Bronchial epithelial cell (primary cell): ENCODE results near the gene KIAA0753. TPM values are rescaled to one million over a fixed set of nuclear protein-coding genes. Genes with fewer than 3 reads are reported as not detected.
A peak's percentile ranks its signal among the peaks of the same experiment; 100 is the strongest.

Source experiments
- DNase-seq: peaks from one replicate; pipeline ENCODE4 v3.0.0-alpha.2; 2010; ENCODE audit warnings: low read depth
- FAIRE-seq: peaks from 2 replicates; lab custom pipeline; 2011; peaks lifted over from hg19 to GRCh38; lab: Jason Lieb, UNC
- H3K27me3 ChIP-seq: 2 replicates; pipeline ENCODE4 v1.5.1; 2011; ENCODE audit warnings: low read length; ENCODE audit not compliant: control insufficient read depth, insufficient read depth
- H3K36me3 ChIP-seq: 2 replicates; pipeline ENCODE4 v1.5.1; 2011; ENCODE audit warnings: low read length; ENCODE audit not compliant: control insufficient read depth, insufficient read depth
- H3K4me3 ChIP-seq: 2 replicates; pipeline ENCODE4 v1.5.1; 2011; ENCODE audit warnings: mild to moderate bottlenecking, low read depth, low read length, control low read depth
- total RNA-seq: library from RNA; depleted of rRNA; stranded (reverse); fragments of >200 nt; gene quantifications from 2 replicates; pipeline ENCODE4 v1.2.1, GENCODE V29; 2014
- TF ChIP-seq, protein P1 (sequence below): IDR thresholded peaks from 2 replicates; pipeline ENCODE4 v1.5.1; 2011; ENCODE audit warnings: mild to moderate bottlenecking, moderate library complexity, low read length, control low read depth, inconsistent platforms; ENCODE audit not compliant: insufficient read depth, severe bottlenecking

KIAA0753 gene
- total RNA-seq, 1 donor from 2014 or later: 6.6 TPM

DNA sequence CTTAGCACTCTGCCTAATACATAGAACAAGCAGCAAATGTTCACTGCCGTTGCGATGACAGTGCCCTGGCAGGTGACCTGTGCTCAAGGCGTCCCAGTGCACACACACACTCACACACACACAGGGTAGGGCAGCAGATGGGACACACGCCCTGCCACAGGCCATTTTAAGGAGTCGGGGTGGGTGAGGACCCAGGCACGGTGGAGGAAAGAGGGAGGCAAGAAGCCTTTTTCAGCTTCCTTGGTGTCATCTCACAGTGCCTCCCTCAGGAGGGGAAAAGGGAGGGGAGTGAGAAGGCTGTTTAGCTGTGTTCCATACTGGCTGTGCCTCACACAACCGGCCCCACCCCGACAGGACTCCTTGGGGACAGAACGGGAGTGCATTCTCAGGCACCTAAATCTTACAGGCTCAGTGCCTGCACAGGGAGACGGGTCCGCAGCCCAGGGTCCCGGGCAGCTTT, 85.6 kb downstream of the KIAA0753 start:
- Histone ChIP-seq H3K36me3 (peaks cover 3% of the 10 kb centered on the region), H3K4me3 (peak overlapping the region; percentile 74), H3K27me3 (no peaks in the 10 kb centered on the region)
- FAIRE-seq (peak; percentile 84), DNase-seq (no peak)
- TF ChIP-seq, protein P1, sequence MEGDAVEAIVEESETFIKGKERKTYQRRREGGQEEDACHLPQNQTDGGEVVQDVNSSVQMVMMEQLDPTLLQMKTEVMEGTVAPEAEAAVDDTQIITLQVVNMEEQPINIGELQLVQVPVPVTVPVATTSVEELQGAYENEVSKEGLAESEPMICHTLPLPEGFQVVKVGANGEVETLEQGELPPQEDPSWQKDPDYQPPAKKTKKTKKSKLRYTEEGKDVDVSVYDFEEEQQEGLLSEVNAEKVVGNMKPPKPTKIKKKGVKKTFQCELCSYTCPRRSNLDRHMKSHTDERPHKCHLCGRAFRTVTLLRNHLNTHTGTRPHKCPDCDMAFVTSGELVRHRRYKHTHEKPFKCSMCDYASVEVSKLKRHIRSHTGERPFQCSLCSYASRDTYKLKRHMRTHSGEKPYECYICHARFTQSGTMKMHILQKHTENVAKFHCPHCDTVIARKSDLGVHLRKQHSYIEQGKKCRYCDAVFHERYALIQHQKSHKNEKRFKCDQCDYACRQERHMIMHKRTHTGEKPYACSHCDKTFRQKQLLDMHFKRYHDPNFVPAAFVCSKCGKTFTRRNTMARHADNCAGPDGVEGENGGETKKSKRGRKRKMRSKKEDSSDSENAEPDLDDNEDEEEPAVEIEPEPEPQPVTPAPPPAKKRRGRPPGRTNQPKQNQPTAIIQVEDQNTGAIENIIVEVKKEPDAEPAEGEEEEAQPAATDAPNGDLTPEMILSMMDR: no peak

DNA sequence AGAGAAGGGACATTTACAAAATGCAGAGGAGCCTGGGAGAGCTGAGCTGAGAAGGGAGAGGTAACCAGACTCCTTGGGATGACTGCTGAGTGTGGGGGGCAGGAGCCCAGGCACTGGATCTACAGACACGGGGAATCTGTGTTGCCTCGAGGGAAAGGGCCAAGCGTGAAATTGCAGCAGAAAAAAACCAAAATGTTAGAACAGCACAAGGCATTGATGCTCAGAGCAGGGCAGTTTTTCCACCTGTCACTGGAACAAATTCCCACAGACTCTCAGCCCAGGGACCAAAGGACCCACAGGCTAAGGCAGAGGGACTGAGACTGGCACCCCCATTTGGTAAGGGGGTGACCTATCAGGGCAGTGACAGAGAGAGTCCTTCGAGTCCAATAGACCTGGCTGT, 86.2 kb downstream of the KIAA0753 start:
- Histone ChIP-seq H3K27me3 (no peaks in the 10 kb centered on the region), H3K4me3 (peak overlapping the region; percentile 74), H3K36me3 (peaks cover 5% of the 10 kb centered on the region)
- DNase-seq (no peak), FAIRE-seq (no peak)
- TF ChIP-seq, protein P1: no peak

DNA sequence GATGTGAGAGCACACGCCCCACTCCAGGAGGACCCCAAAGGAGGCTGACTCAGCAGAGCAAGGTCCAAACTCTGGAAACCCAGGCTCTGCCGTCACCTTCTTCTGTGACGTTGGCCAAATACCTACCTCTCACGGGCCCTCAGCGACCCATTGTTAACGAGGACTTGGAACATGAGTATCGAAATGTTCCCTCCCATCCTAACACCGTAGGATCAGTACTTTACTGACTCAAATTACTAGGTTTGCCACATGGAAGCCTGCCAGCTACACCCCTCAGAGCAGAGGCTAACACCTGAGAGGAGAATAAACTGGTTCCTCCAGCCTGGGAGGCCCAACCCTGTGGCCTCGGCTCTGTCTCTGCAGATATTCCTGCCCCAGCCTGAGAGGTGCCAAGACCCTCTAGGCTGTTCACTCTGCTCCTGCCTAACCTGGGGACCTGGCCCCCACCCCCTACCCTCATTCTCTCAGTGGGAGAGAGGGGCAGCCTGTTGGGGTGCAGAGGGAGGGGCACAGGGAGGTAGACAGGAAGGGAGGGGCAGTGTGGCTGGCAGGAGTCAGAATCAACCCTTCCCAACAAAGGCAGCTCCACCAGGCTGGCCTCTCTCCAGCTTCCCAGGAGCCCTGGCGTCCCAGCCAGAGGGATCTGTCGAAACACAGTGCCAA, 88.5 kb downstream of the KIAA0753 start:
- TF ChIP-seq, protein P1: no peak
- peak; percentile 94 for DNase-seq
- Histone ChIP-seq H3K27me3 (no peaks in the 10 kb centered on the region), H3K4me3 (no peak overlapping the region), H3K36me3 (peaks cover 8% of the 10 kb centered on the region)
- peak; percentile 97 for FAIRE-seq

DNA sequence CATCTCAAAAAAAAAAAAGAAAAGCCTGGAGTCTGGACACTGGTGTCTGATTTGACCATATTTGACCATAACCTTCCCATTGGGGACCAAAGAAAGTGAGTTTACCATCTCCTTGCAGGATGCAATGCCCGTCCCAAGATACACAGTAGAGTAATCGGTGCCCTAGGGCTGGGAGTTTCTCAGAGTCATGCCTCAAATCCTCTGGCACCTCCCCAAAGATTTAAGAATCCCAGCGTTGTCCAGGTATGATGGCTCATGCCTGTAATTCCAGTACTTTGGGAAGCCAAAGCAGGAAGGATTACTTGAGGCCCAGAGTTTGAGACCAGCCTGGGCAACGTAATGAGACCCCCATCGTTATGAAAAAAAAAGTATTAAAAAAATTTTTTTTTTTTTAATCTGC, 89.2 kb downstream of the KIAA0753 start:
- TF ChIP-seq, protein P1: no peak
- Histone ChIP-seq H3K36me3 (peaks cover 9% of the 10 kb centered on the region), H3K4me3 (no peak overlapping the region), H3K27me3 (no peaks in the 10 kb centered on the region)
- peak; percentile 90 for DNase-seq
- no peak for FAIRE-seq

DNA sequence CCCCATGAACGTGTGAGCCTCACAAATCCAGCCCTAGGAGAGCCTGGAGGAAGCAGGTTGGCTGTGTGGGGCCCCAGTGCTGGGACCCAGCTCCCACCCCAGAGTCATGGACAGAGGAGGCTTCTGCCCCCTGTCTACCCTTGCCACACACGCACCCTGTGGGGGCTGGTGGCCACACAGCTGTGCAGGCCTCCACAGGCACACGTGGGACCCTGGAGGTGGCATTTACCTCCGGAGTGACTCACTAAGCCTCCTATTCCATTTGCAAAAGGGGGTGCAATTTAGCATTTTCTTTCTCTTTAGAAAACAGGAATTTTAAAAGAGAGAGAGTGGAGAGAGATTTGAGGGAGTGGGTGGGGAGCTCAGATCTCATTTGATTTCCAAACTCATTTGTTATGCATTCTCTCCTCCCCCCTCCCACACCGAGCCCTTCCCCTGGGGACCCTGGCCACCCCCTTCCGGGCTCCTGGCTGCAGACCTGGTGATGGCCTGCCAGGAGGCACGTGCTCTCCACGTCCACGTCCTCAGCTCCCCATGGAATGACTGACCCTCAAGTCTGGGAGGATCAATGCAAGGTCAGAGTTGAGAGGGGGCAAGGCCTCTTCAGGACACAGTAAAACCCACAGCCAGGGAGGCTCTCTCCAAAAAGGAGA, 91.0 kb downstream of the KIAA0753 start:
- peaks cover 13% of the 10 kb centered on the region for H3K36me3 ChIP-seq
- no peak overlapping the region for H3K4me3 ChIP-seq
- DNase-seq: no peak
- TF ChIP-seq, protein P1: no peak
- H3K27me3 ChIP-seq: no peaks in the 10 kb centered on the region
- FAIRE-seq: no peak
